ENCODE data around the gene ARHGAP28. TPM values are rescaled to one million over a fixed set of nuclear protein-coding genes. Genes with fewer than 3 reads are reported as not detected.

ARHGAP28 gene
- total and polyA plus RNA-seq, 2 of the 13 experiments (the other 11 are each of a cell fraction or from before 2014, with no cell fraction given) = not detected

DNA sequence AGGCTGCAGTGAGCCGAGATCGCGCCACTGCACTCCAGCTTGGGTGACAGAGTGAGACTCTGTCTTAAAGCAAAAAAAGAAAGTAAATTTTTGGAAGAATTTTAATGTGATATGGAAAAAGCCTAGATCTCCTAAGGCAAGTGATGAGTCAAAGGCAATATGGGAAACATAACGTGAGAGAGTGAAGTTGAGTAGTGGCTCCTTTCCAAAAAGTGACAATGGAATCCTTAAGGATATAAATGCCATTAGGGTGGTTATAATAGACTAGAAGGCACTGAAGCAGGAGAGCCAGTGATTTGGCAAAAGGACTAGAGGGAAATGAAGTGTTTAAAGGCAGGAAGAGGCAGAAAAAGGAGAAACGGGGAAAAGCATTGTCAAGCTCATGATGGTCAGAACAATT, 25.6 kb downstream of the ARHGAP28 start (continued):
- TF ChIP-seq, protein P1, sequence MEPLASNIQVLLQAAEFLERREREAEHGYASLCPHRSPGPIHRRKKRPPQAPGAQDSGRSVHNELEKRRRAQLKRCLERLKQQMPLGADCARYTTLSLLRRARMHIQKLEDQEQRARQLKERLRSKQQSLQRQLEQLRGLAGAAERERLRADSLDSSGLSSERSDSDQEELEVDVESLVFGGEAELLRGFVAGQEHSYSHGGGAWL (CRISPR knock-in tag; IDR thresholded peaks at IDR 0.05) = no peak
- no peak for TF ChIP-seq HIVEP1 (CRISPR knock-in tag; IDR thresholded peaks at IDR 0.05)
- no peak for TF ChIP-seq ZNF329 (CRISPR knock-in tag; IDR thresholded peaks at IDR 0.05; ENCODE audit: low read depth)
- TF ChIP-seq, protein P2, sequence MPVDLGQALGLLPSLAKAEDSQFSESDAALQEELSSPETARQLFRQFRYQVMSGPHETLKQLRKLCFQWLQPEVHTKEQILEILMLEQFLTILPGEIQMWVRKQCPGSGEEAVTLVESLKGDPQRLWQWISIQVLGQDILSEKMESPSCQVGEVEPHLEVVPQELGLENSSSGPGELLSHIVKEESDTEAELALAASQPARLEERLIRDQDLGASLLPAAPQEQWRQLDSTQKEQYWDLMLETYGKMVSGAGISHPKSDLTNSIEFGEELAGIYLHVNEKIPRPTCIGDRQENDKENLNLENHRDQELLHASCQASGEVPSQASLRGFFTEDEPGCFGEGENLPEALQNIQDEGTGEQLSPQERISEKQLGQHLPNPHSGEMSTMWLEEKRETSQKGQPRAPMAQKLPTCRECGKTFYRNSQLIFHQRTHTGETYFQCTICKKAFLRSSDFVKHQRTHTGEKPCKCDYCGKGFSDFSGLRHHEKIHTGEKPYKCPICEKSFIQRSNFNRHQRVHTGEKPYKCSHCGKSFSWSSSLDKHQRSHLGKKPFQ (CRISPR knock-in tag; IDR thresholded peaks at IDR 0.05; ENCODE audit: insufficient replicate concordance) = no peak

DNA sequence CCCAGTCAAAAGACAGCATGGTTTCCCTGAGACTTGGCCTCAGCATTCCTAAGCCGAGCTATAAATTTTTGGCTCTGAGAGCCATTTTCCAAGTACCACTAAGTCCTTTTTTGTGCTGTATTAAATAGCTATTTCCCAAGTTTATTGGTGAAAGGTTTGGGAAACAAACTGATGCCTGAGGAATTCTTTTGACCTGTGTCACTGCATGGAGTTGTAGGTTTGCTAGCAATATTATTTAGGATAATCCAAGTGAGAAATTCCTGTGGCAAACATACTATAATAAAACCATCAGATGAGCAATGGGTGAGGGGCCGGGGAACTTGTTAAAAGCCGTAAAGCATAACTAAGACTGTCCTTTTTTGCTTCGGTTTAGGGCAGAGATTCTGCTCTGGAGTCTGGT, 28.4 kb downstream of the ARHGAP28 start:
- FAIRE-seq (no peak), ATAC-seq (no peak), DNase-seq (ENCODE audit: low spot score) (no peak)
- no peaks in the 10 kb centered on the region for H3K9me3 ChIP-seq (ENCODE audit: low read length)
- ChIA-PET CTCF (ENCODE audit: low intra/inter-chr PET ratio, low total read pairs) (no interaction called here), POLR2A (no interaction called here)
- no peaks in the 10 kb centered on the region for H4K20me1 ChIP-seq (ENCODE audit: insufficient read depth, low read length)
- no peak overlapping the region for H3K27ac ChIP-seq (ENCODE audit: extremely low read length, insufficient read depth, low read length)
- no peaks in the 10 kb centered on the region for H3K4me1 ChIP-seq (ENCODE audit: insufficient read depth, low read length)
- H3K79me2 ChIP-seq (ENCODE audit: insufficient read depth, low read length) = no peaks in the 10 kb centered on the region
- intact Hi-C loops (cut with micrococcal nuclease; ENCODE audit: unreplicated experiment) (no loop called here), in situ Hi-C loops (cut with HindIII; ENCODE audit: extremely low pct_ligation_motif_present, low pct_unique_long_range_greater_than_20kb) (no loop called here)
- no peaks in the 10 kb centered on the region for H3K36me3 ChIP-seq (replicated peaks in 1 of 2; ENCODE audit: control insufficient read depth in 1 of 2, insufficient read depth in 2 of 2, low read length in 2 of 2)
- H3K4me2 ChIP-seq (ENCODE audit: low read depth, low read length) = no peak overlapping the region
- H3K9ac ChIP-seq (ENCODE audit: insufficient read depth, low read depth, low read length) = no peak overlapping the region
- BruUV-seq (replicated peaks) = no TSS peak
- H3K27me3 ChIP-seq (ENCODE audit: control insufficient read depth in 1 of 2, insufficient read depth in 2 of 2, low read length in 2 of 2) = 0 out of 5 replicates have a peak, but pooled peaks cover 0 to 6% of the 10 kb centered on the region in 2 experiments
- no peak overlapping the region for H3K4me3 ChIP-seq (replicated peaks in 1 of 3; ENCODE audit: insufficient read depth in 1 of 3, low read depth in 2 of 3, low read length in 3 of 3)
- 8% methylated on average over 4 of the region's 4 CpGs for WGBS (ENCODE audit: low lambda C conversion rate)
- no peak overlapping the region for H2AFZ ChIP-seq (ENCODE audit: low read length)
- no peak for TF ChIP-seq RBM39 (IDR thresholded peaks at IDR 0.05; ENCODE audit: low read depth, low read length, poor library complexity, severe bottlenecking)
- TF ChIP-seq ZNF510 (CRISPR knock-in tag; IDR thresholded peaks at IDR 0.05; ENCODE audit: low read depth) = no peak
- TF ChIP-seq, protein P3, sequence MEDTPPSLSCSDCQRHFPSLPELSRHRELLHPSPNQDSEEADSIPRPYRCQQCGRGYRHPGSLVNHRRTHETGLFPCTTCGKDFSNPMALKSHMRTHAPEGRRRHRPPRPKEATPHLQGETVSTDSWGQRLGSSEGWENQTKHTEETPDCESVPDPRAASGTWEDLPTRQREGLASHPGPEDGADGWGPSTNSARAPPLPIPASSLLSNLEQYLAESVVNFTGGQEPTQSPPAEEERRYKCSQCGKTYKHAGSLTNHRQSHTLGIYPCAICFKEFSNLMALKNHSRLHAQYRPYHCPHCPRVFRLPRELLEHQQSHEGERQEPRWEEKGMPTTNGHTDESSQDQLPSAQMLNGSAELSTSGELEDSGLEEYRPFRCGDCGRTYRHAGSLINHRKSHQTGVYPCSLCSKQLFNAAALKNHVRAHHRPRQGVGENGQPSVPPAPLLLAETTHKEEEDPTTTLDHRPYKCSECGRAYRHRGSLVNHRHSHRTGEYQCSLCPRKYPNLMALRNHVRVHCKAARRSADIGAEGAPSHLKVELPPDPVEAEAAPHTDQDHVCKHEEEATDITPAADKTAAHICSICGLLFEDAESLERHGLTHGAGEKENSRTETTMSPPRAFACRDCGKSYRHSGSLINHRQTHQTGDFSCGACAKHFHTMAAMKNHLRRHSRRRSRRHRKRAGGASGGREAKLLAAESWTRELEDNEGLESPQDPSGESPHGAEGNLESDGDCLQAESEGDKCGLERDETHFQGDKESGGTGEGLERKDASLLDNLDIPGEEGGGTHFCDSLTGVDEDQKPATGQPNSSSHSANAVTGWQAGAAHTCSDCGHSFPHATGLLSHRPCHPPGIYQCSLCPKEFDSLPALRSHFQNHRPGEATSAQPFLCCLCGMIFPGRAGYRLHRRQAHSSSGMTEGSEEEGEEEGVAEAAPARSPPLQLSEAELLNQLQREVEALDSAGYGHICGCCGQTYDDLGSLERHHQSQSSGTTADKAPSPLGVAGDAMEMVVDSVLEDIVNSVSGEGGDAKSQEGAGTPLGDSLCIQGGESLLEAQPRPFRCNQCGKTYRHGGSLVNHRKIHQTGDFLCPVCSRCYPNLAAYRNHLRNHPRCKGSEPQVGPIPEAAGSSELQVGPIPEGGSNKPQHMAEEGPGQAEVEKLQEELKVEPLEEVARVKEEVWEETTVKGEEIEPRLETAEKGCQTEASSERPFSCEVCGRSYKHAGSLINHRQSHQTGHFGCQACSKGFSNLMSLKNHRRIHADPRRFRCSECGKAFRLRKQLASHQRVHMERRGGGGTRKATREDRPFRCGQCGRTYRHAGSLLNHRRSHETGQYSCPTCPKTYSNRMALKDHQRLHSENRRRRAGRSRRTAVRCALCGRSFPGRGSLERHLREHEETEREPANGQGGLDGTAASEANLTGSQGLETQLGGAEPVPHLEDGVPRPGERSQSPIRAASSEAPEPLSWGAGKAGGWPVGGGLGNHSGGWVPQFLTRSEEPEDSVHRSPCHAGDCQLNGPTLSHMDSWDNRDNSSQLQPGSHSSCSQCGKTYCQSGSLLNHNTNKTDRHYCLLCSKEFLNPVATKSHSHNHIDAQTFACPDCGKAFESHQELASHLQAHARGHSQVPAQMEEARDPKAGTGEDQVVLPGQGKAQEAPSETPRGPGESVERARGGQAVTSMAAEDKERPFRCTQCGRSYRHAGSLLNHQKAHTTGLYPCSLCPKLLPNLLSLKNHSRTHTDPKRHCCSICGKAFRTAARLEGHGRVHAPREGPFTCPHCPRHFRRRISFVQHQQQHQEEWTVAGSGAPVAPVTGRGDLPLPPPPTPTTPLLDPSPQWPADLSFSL (CRISPR knock-in tag; IDR thresholded peaks at IDR 0.05) = no peak
- TF ChIP-seq KDM4B (CRISPR knock-in tag; IDR thresholded peaks at IDR 0.05) = no peak
- no peak for TF ChIP-seq NFIB (CRISPR knock-in tag; IDR thresholded peaks at IDR 0.05; ENCODE audit: borderline replicate concordance)
- TF ChIP-seq, protein P4, sequence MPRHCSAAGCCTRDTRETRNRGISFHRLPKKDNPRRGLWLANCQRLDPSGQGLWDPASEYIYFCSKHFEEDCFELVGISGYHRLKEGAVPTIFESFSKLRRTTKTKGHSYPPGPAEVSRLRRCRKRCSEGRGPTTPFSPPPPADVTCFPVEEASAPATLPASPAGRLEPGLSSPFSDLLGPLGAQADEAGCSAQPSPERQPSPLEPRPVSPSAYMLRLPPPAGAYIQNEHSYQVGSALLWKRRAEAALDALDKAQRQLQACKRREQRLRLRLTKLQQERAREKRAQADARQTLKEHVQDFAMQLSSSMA (CRISPR knock-in tag; IDR thresholded peaks at IDR 0.05) = no peak

Measured in HepG2 (cell line).